Adrenal gland (tissue), 5 donors: Measurements from ENCODE around the gene LHFPL5.

Experiments used
- POLR2A ChIP-seq, 2 donors: fragments of 450-650 bp; IDR thresholded peaks; one replicate each; pipeline ENCODE4 v1.6.1; 2017; ENCODE audit warnings: antibody characterized with exemption in 2 of 2, mild to moderate bottlenecking in 2 of 2, moderate library complexity in 1 of 2
- TF ChIP-seq, protein P1 (sequence below), 6 experiments: fragments of 450-650 bp in 4 of 6; fragments of 200-600 bp in 2 of 6; sonication (generic) in 1 of 6; IDR thresholded peaks; 1 replicate in 5 of 6; 2 replicates in 1 of 6; pipeline versions ENCODE4 v1.5.1 to v1.8.0; 2016 to 2021; ENCODE audit warnings: antibody characterized with exemption in 6 of 6, mild to moderate bottlenecking in 2 of 6, moderate library complexity in 1 of 6
- donor health status: DM: no; HTN: no; CAD: no.

DNA sequence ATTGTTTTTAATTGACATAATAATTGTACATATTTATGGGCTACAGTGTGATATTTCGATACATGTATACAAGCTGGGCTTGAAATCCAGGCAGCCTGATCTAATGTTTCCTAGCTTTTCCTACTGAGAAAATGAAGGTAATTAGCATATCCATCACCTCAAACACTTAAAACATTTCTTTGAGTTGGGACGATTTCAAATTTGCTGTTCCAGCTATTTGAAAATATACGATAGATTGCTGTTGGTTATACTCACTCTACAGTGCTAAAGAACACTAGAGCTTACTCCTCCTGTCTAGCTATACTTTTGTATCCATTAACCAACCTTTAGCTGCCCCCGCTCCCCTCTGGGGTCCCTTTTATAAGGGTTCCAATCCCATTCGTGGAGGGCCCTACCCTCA, 4.7 kb downstream of the LHFPL5 start:
- TF ChIP-seq, protein P1, sequence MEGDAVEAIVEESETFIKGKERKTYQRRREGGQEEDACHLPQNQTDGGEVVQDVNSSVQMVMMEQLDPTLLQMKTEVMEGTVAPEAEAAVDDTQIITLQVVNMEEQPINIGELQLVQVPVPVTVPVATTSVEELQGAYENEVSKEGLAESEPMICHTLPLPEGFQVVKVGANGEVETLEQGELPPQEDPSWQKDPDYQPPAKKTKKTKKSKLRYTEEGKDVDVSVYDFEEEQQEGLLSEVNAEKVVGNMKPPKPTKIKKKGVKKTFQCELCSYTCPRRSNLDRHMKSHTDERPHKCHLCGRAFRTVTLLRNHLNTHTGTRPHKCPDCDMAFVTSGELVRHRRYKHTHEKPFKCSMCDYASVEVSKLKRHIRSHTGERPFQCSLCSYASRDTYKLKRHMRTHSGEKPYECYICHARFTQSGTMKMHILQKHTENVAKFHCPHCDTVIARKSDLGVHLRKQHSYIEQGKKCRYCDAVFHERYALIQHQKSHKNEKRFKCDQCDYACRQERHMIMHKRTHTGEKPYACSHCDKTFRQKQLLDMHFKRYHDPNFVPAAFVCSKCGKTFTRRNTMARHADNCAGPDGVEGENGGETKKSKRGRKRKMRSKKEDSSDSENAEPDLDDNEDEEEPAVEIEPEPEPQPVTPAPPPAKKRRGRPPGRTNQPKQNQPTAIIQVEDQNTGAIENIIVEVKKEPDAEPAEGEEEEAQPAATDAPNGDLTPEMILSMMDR (IDR thresholded peaks at IDR 0.05): no peak
- no peak for TF ChIP-seq POLR2A (IDR thresholded peaks at IDR 0.05)
